Central memory CD8-positive, alpha-beta T cell (primary cell): Measurements from ENCODE around the gene TBC1D22A.

ENCODE experiments used
- ATAC-seq: fragments of 150-1000 bp; cut with Tn5 transposase; replicated peaks from 2 replicates; pipeline ENCODE4 v1.10.0; 2022; ENCODE audit warnings: mild to moderate bottlenecking, moderate FRiP score, moderate number of reproducible peaks; ENCODE audit not compliant: poor library complexity, severe bottlenecking; ENCODE audit errors: extremely low read depth
- DNase-seq, 2 donors: peaks; one replicate each; pipeline ENCODE4 v3.0.0; 2021; ENCODE audit warnings: low spot score in 2 of 2
- H3K27ac Mint-ChIP-seq: one replicate; pipeline ENCODE4 v1.8.0; 2022; ENCODE audit warnings: low read depth, mild to moderate bottlenecking, moderate library complexity, mixed read lengths
- H3K27me3 Mint-ChIP-seq: one replicate; pipeline ENCODE4 v1.8.0; 2022; ENCODE audit warnings: mixed read lengths
- H3K36me3 Mint-ChIP-seq: one replicate; pipeline ENCODE4 v1.8.0; 2022; ENCODE audit warnings: mild to moderate bottlenecking, moderate library complexity, mixed read lengths; ENCODE audit not compliant: insufficient read depth
- H3K4me1 Mint-ChIP-seq: one replicate; pipeline ENCODE4 v1.8.0; 2022; ENCODE audit warnings: mixed read lengths
- H3K4me3 Mint-ChIP-seq: one replicate; pipeline ENCODE4 v1.8.0; 2022; ENCODE audit warnings: mild to moderate bottlenecking, moderate library complexity, mixed read lengths
- H3K9me3 Mint-ChIP-seq: one replicate; pipeline ENCODE4 v1.8.0; 2022; ENCODE audit warnings: mixed read lengths

TBC1D22A gene

GRCh38 chr22:46750530-46750800 lies 12.0 kb upstream of the TBC1D22A start:
- Mint-ChIP-seq H3K36me3 (peaks cover 8% of the 10 kb centered on the region), H3K27me3 (no peaks in the 10 kb centered on the region), H3K4me1 (peaks cover 29% of the 10 kb centered on the region), H3K4me3 (peak overlapping the region; percentile 70), H3K9me3 (no peaks in the 10 kb centered on the region), H3K27ac (peak overlapping the region; percentile 97)
- ATAC-seq (no peak), DNase-seq (no peak)

GRCh38 chr22:46750863-46751443 lies 11.5 kb upstream of the TBC1D22A start:
- Mint-ChIP-seq H3K27me3 (no peaks in the 10 kb centered on the region), H3K9me3 (no peaks in the 10 kb centered on the region), H3K36me3 (peaks cover 8% of the 10 kb centered on the region), H3K27ac (peak overlapping the region; percentile 97), H3K4me3 (peak overlapping the region; percentile 43), H3K4me1 (peaks cover 29% of the 10 kb centered on the region)
- ATAC-seq (no peak), DNase-seq (no peak)

GRCh38 chr22:46752286-46752987 lies 10.0 kb upstream of the TBC1D22A start:
- Mint-ChIP-seq H3K27ac (no peak overlapping the region), H3K4me3 (no peak overlapping the region), H3K4me1 (peaks cover 29% of the 10 kb centered on the region), H3K9me3 (no peaks in the 10 kb centered on the region), H3K36me3 (peaks cover 6% of the 10 kb centered on the region), H3K27me3 (no peaks in the 10 kb centered on the region)
- DNase-seq (no peak), ATAC-seq (no peak)

- Mint-ChIP-seq H3K27me3 (no peaks in the 10 kb centered on the region), H3K36me3 (peaks cover 6% of the 10 kb centered on the region), H3K27ac (no peak overlapping the region), H3K4me1 (peaks cover 29% of the 10 kb centered on the region), H3K9me3 (no peaks in the 10 kb centered on the region), H3K4me3 (no peak overlapping the region)
- DNase-seq, result no peak
- no peak for ATAC-seq
These were observed 9.5 kb upstream of the TBC1D22A start for GRCh38 chr22:46752988-46753310.

- ATAC-seq, result no peak
- Mint-ChIP-seq H3K4me3 (no peak overlapping the region), H3K27me3 (no peaks in the 10 kb centered on the region), H3K9me3 (no peaks in the 10 kb centered on the region), H3K4me1 (peaks cover 30% of the 10 kb centered on the region), H3K36me3 (peaks cover 6% of the 10 kb centered on the region), H3K27ac (no peak overlapping the region)
- no peak for DNase-seq
These were observed 9.1 kb upstream of the TBC1D22A start for GRCh38 chr22:46753360-46753759.

GRCh38 chr22:46753761-46754109 lies 8.7 kb upstream of the TBC1D22A start:
- peaks cover 6% of the 10 kb centered on the region for H3K36me3 Mint-ChIP-seq
- ATAC-seq (no peak), DNase-seq (no peak)
- no peaks in the 10 kb centered on the region for H3K27me3 Mint-ChIP-seq
- no peak overlapping the region for H3K4me3 Mint-ChIP-seq
- peaks cover 31% of the 10 kb centered on the region for H3K4me1 Mint-ChIP-seq
- H3K27ac Mint-ChIP-seq, result peak overlapping the region; percentile 26
- H3K9me3 Mint-ChIP-seq, result no peaks in the 10 kb centered on the region

- Mint-ChIP-seq H3K27ac (peak overlapping the region; percentile 26), H3K4me1 (peaks cover 28% of the 10 kb centered on the region), H3K9me3 (no peaks in the 10 kb centered on the region), H3K4me3 (no peak overlapping the region), H3K36me3 (peaks cover 5% of the 10 kb centered on the region), H3K27me3 (no peaks in the 10 kb centered on the region)
- no peak for DNase-seq
- ATAC-seq, result no peak
These were observed 8.2 kb upstream of the TBC1D22A start for GRCh38 chr22:46754110-46754799.

- no peaks in the 10 kb centered on the region for H3K9me3 Mint-ChIP-seq
- no peak for DNase-seq
- H3K27me3 Mint-ChIP-seq, result no peaks in the 10 kb centered on the region
- peaks cover 23% of the 10 kb centered on the region for H3K4me1 Mint-ChIP-seq
- H3K36me3 Mint-ChIP-seq, result peaks cover 3% of the 10 kb centered on the region
- no peak for ATAC-seq
- H3K27ac Mint-ChIP-seq, result no peak overlapping the region
- no peak overlapping the region for H3K4me3 Mint-ChIP-seq
These were observed 7.6 kb upstream of the TBC1D22A start for GRCh38 chr22:46754826-46755225.

GRCh38 chr22:46755525-46755924 lies 6.9 kb upstream of the TBC1D22A start:
- no peaks in the 10 kb centered on the region for H3K27me3 Mint-ChIP-seq
- no peaks in the 10 kb centered on the region for H3K9me3 Mint-ChIP-seq
- no peak for DNase-seq
- H3K4me3 Mint-ChIP-seq, result no peak overlapping the region
- peaks cover 16% of the 10 kb centered on the region for H3K4me1 Mint-ChIP-seq
- H3K27ac Mint-ChIP-seq, result no peak overlapping the region
- no peak for ATAC-seq
- peaks cover 4% of the 10 kb centered on the region for H3K36me3 Mint-ChIP-seq

- Mint-ChIP-seq H3K4me3 (no peak overlapping the region), H3K9me3 (no peaks in the 10 kb centered on the region), H3K4me1 (peaks cover 15% of the 10 kb centered on the region), H3K27me3 (no peaks in the 10 kb centered on the region), H3K36me3 (peaks cover 4% of the 10 kb centered on the region), H3K27ac (no peak overlapping the region)
- DNase-seq, result no peak
- ATAC-seq, result no peak
These were observed 6.4 kb upstream of the TBC1D22A start for GRCh38 chr22:46756097-46756496.

GRCh38 chr22:46757104-46757503 lies 5.3 kb upstream of the TBC1D22A start:
- no peak for ATAC-seq
- H3K4me1 Mint-ChIP-seq, result peaks cover 21% of the 10 kb centered on the region
- H3K27me3 Mint-ChIP-seq, result no peaks in the 10 kb centered on the region
- no peaks in the 10 kb centered on the region for H3K9me3 Mint-ChIP-seq
- peaks cover 7% of the 10 kb centered on the region for H3K36me3 Mint-ChIP-seq
- no peak for DNase-seq
- no peak overlapping the region for H3K4me3 Mint-ChIP-seq
- H3K27ac Mint-ChIP-seq, result no peak overlapping the region

- H3K9me3 Mint-ChIP-seq, result no peaks in the 10 kb centered on the region
These were observed 4.3 kb upstream of the TBC1D22A start for GRCh38 chr22:46758121-46758520.

GRCh38 chr22:46758867-46759290 lies 3.6 kb upstream of the TBC1D22A start:
- peak overlapping the region; percentile 5 for H3K27ac Mint-ChIP-seq
- H3K36me3 Mint-ChIP-seq, result peaks cover 17% of the 10 kb centered on the region
- no peaks in the 10 kb centered on the region for H3K9me3 Mint-ChIP-seq
- peaks cover 36% of the 10 kb centered on the region for H3K4me1 Mint-ChIP-seq
- DNase-seq (peak in 1 of 2 donors; percentile 26), ATAC-seq (no peak)
- H3K4me3 Mint-ChIP-seq, result no peak overlapping the region
- no peaks in the 10 kb centered on the region for H3K27me3 Mint-ChIP-seq

More at GRCh38 chr22:46758121-46758520, 4.3 kb upstream of the TBC1D22A start:
- DNase-seq (no peak), ATAC-seq (no peak)
- Mint-ChIP-seq H3K4me1 (peaks cover 31% of the 10 kb centered on the region), H3K27me3 (no peaks in the 10 kb centered on the region), H3K36me3 (peaks cover 16% of the 10 kb centered on the region), H3K4me3 (no peak overlapping the region), H3K27ac (peak overlapping the region; percentile 5)
